GM21529 (cell line): Measurements from ENCODE around the gene SLC38A9.
"Not testable (repeated sequence)": the region's sequence is repeated elsewhere in the genome, so short reads cannot be mapped to it uniquely, and the experiment has no call there.

ENCODE experiments used
- ATAC-seq: cut with Tn5 transposase; IDR thresholded peaks from one replicate; pipeline ENCODE4 v1.9.1; 2021; ENCODE audit not compliant: unreplicated experiment

Gene SLC38A9

DNA sequence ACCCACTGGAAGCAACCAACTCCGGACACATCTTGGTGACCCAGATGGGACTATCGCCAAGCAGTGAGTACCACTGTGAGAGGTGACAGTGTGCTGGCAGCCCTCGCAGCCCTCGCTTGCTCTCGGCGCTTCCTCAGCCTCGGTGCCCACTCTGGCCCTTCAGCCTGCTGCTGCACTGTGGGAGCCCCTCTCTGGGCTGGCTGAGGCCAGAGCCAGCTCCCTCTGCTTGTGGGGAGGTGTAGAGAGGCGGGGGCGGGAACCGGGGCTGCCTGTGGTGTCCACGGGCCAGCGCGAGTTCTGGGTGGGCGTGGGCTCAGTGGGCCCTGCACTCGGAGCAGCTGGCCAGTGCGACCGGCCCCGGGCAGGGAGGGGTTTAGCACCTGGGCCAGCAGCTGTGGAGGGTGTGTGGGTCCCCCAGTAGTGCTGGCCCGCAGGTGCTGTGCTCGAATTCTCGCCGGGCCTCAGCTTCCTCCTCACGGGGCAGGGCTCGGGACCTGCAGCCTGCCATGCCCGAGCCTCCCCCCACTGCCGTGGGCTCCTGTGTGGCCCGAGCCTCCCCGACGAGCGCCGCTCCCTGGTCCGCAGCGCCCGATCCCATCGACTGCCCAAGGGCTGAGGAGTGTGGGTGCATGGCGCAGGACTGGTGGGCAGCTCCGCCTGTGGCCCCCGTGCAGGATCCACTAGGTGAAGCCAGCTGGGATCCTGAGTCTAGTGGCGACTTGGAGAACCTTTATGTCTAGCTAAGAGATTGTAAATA is 98.8 kb downstream of the SLC38A9 start:
- no peak for ATAC-seq

DNA sequence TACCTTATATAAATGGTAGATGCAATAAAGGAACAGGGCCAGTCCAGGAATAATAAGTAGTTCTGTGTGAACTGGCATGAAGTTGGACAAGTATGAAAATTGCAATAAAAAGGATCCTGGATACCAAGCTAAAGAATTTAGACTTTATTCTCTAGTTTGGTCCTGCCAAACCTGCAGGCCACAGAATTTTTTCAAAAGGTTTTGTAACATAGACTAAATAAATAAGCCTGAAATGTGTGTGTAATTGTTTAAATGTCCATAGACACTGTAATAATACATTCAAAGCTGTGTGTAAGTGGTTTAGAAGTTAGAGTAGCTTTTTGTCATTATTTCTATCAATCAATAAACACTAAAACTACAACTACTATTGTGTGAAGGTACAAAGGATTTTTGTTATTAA is 101.6 kb downstream of the SLC38A9 start:
- no peak for ATAC-seq

DNA sequence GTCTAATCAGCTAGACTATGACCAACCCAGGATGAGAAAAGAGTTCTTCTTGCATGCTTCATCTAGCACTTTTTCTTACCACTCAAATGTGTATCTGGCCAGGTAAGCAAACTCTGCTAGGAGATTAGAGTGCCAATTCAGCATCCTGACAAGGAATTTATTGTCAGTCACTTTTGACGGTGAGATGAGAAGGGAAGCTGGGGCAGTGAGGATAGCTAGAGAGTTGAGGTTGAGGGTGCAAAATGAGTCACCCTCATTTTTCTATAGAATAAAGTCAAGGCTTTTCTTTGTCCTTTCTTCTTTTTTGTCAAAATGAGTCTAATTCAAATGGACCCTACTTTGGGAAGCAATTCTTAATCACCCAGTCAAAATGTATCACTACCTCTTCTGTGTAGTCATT is 102.7 kb downstream of the SLC38A9 start:
- ATAC-seq, result no peak

DNA sequence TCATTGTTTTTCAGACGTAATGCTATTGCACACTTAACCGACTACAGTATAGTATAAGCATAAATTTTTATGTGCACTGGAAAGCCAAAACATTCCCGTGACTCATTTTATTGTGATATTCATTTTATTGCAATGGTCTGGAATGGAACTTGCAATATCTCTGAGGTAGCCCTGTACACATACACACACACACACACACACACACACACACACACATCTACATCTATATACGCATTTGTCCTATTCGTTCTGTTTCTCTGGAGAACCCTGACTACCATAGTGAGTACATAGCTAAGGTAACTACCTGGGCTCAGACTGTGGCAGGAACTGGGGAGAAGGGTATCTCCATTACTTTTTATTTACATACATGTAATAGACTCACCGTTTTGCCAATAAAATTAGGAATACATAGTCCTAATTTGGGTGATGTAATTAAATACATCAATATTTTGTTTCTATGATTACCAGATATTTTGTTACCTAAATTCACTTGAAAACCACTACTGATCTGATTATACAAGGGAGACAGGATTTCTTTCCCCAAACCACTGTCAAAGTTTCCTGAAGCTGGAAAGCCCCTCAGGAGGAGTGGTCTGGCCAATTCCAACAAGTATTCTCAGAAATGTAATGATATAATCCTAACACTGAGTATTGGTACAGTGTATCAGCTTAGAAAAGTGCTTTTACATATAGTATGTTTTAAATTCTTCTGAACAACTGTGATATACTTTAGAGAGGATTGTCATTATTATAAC is 103.4 kb downstream of the SLC38A9 start:
- no peak for ATAC-seq

DNA sequence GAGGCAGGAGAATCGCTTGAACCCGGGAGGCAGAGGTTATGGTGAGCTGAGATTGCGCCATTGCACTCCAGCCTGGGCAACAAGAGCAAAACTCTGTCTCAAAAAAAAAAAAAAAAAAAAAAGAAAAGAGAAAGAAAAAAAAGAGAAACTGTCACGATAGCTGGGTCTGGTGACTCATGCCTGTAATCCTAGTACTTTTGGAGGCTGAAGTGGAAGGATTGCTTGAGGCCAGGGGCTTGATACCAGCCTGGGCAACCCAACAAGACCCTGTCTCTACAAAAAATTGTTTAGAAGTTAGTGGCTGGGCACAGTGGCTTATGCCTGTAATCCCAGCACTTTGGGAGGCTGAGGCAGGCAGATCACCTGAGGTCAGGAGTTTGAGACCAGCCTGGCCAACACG is 104.8 kb downstream of the SLC38A9 start:
- ATAC-seq, result not testable (repeated sequence)

DNA sequence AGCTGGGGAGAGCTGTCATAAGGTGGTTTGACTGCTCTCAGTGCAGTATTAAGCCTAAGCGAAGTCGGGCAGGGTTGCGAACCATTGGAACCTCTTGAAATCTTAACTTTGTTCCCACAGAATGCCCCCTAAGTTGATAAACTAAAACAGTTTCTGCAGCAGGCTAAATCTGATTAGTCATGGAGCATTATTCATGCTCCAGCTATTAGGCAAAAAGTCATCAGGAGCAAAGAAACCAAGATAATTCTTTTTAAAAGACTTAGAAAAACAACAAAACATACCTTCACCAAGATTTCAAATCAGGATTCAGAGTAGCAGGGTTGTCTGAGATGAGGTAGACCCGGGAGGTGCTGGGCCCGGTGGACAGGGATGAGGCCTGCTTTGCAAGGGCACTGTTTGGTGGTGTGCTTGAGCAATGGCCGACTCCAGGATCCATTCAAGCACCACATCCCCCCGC is 107.5 kb downstream of the SLC38A9 start:
- ATAC-seq, result no peak

DNA sequence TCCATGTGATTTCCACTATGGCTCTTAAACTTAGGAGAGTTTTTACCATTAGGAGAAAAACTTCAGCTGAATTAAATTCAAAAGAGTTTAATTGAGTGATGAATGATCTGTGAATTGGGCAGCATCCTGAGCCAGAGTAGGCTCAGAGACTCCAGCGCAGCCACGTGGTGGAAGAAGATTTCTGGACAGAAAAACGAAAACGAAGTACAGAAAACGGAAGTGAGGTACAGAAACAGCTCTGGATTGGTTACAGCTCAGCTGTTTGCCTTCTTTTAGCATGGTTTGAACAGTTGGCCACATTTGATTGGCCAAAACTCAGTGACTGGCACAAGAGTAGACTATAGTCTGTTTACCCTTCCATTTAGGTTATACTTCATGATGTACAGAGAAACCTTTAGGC is 108.2 kb downstream of the SLC38A9 start:
- no peak for ATAC-seq

DNA sequence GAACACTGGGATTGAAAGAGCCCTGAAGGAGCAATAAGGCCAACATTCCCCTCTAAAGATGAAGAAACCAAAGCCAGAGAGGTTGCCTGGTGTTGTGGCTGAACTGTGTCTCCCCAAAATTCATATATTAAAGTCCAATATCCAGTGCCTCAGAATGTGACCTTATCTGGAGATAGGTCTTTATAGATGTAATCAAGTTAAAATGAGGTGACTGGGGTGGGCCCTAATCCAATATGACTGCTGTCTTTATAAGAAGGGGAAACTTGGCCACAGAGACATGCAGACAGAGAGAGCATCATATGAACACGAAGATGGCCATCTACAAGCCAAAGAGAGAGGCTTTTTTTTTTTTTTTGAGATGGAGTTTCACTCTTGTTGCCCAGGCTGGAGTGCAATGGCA is 110.5 kb downstream of the SLC38A9 start:
- no peak for ATAC-seq

DNA sequence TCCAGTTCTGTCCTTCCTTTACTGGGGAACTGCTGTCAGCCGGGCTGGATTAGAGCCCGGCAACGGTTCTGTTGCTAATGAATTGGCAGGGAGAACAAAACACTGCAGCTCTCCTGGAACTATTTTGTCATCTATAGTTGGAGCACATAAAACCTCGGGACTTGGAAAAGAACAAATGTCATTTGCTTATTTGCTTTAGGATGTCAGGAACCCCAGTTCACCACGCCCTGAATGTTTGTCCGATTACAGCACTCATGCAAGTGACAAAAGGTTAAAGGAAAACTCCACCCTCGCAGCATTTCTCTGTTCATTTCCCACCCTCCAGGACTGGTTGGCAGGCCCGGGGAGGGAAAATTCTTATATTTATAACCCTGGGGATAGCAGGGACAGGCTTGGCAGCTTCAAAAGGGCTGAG is 110.9 kb downstream of the SLC38A9 start:
- no peak for ATAC-seq

DNA sequence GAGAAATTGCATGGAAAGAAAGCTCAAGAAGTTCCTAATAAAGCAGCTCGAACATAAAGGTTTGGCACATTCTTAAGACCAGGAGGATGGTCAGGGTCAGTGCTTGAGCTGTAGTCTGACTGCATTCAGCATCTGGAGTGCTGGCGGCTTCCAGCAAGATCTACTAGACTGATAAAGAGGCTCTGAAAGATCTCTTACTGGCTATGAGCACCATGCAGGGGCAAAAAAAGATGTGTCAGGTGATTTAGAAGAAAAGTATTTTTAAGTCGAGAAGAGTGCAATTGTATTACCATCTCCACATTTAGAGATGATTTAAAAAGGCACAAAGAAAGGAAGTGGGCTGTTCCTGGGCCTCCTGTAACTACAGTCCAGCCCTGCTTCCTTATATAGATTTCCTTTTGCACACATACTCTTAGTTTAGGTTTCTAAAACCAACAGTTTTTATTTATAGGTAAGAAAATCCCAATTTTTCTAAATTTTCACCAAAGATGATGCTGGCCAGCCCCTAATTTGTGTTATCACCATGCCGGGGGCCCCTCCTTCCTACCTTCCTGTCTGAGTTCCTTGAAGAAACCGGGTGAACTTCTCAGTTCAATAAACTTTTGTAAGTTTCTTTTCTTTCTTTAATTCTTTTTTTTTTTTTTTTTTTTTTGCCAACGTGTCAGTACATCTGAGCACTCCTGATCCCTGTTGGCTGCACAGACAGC is 111.5 kb downstream of the SLC38A9 start:
- ATAC-seq, result no peak

DNA sequence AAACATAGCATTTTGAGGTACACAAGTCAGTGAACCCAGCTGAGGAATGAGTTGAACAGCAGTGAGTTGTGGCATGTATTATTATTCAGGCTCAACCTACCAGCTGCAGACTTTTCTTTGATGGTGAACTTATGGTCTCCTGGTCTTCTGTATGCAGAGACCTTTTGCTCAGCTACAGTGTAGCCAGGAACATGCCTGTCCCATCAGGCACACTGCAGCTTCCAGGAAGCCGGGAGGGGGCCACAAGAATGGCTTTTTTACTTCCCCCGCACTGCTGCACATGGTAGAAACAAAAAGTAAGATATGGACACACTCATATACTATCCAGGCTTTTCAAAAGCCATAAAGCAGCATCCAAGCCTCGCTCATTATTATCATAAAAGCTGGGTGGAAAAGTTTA is 112.0 kb downstream of the SLC38A9 start:
- ATAC-seq, result no peak

DNA sequence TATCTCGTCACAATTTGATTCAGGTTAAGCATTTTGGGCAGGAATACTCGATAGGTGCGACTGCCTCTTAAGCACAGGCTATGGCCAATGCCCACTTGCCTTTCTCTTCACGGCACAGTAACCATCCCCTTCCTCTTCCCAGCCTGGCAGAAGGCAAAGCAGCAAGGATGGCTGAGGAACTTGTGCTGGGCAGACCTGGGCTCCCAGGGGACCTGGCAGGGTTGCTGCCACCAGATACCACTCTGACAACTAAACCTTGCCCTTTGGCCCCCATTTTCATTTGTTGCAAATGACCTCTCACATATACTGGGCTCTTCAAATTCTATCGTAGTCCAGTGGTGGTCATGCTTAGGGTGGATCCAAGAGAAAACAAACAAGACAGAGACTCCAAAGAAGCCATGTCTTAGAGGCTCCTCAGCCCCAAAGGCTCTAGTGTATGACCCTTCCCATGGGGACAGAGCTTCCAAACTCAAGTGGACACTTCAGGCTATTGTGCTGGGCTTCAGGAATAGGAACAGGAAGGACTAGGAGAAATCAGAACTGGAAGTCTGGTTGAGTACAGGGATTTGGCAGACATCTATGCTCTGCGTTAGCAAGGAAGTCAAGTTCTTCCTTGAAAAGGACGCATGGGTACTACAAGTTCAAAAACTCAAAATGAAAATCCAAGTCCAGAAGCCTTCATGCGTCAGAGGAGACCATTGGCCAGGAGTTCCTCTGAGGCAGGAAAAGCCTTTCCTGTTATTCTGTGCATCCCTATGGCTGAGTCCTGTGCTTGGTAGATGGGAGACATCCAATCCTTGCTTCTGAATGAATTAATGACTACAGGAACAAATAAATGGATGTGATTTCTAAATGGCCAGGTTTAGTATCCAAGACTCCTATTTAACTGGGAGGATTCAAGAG is 112.7 kb downstream of the SLC38A9 start:
- no peak for ATAC-seq

DNA sequence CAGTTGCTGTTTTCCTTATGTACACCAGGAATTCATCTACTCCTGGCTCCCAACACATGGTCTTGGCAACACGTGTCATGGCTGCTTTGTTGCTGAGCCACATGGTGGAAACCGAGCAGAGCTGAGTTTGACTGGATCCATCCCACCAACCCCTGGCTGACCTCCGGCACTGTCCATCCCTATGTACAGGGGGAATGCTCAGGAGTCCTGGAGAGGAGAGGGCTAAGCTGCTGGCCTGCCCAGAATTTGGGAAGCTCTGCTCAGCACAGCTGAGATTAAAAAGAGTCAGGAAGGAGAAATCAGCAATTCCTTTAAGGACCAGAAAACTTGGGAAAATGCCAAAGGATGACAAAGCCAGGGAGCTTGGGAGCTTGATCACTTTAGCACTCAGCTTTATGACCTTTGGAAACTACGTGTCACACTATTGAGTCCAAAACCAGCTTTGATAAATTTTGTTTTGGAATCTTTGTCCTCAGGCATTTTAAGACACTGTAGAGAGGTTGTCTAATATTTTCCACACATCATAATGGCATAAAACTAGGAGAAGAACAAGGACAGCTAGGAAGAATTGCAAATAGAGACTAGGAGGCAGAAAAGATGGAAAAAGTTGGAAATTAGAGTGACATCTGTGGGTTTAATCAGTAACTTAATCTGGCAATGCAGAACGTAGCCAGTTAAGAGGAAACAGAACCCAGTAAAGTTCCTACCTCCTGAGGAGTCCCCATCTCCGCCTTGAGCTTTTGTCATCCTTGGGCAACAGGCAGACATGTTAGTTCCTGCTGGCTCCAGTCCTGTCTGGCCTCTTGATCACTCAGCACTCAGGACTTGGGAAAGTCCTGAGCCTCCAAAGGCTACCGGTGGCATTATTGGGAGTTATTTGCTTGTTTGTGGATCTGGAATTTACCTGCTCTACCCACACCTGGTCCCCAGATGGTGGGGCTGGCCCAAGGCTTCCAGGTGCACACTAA is 114.8 kb downstream of the SLC38A9 start:
- ATAC-seq, result no peak

DNA sequence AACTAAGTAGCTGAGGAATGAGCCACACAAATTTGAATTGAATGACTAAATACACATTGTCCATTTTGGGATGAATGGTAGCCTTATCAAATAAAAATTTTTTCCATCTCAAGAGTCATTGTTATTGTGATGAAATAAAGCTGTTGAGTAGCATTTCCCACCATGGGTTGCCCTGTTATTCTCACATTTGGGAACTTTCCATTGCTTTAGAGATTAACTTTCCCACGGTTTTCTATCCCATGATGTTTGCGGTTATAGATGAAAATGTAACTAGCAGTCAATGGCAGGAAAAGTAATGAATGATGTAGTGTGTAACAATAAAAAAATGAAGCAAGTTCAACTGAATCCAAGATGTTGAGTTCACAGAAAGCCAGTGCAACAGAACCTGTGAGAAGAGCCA is 117.5 kb downstream of the SLC38A9 start:
- ATAC-seq, result no peak

DNA sequence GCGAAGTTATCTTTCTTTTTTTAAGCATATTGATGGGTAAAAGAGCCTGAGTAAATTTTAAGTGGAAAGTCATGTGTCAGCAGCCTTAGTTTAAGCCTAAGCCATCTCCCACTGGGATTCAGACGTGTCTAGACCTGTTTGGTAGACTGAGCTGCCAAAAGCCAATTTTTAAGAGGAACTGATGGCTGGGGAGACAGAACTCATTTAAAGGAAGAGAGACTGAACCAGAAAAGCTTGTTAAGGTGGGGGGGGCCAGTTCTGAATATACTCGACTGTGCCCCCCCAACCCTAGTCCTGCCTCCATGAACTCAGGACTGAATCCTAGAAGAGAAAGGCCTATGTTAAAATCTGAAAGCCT is 119.0 kb downstream of the SLC38A9 start:
- ATAC-seq, result no peak

DNA sequence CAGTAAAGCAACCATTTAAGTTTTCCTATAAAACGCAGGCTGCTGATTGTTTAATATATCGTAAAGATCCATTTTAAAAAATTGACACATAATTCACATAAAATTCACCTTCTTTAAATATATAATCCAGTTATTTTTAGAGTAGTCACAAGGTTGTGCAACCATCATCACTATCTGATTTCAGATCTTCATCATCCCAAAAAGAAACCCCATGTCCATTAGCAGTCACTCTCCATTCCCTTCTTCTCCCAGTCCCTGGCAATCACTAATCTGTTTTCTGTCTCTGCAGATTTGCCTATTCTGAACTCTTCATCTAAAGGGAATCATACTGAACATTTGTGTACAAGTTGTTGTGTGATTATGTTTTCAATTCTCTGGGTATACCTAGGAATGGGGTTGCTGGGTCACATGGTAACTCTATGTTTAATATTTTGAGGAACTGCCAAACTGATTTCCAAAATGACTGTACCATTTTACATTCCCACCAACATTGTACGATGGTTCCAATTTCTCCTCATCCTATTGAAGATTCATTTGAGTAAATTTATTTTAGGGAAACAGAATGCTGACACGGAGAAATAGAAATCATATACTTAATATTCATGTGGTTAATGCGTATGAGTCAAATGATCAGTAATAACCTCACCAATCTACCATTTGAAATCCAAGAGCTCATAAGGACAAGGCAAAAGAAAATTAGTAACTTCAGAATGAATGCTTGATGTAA is 119.6 kb downstream of the SLC38A9 start:
- ATAC-seq, result no peak

DNA sequence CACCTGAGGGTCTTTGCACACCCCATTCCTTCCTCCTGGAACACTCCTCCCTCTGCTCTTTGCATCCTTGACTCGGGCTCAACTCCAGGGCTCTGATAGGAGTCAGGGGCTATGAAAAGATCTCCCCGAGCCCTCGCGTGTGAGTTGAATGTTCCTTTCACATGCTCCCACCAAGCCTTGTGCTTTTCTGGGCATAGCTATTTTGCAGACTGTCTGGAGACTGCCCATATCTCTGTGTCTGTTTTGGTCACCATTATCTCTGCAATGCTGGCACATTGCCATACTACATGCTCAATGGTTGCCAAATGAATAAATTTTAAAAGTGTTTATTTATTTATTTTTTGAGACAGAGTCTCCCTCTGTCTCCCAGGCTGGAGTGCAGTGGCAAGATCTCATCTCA is 120.4 kb downstream of the SLC38A9 start:
- ATAC-seq, result no peak

DNA sequence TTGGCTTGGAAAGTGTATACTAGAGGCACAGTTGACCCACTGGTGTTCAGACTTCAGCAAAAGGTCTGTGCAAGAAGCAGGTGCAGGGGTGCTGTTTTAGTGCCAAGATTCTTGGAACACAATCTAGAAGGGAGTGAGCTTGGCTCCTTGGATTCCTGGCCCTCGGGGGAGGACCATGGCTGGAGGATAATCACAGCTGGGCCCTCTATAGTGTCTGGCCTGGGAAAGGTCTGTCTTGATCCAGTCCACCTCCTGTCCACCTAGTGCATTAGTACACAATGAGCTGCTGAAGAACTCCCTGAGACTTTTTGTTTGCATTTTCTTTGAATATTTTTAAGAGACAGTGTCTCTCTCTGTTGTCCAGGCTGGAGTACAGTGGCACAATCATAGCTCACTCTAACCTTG is 126.9 kb downstream of the SLC38A9 start:
- ATAC-seq, result no peak
